Limb (tissue), 2 donors: ENCODE measurements around the gene SCN5A.

Source experiments
- DNase-seq, 2 donors: peaks; one replicate each; pipeline ENCODE4 v3.0.0-alpha.2; 2016; ENCODE audit errors: extremely low spot score in 2 of 2

SCN5A gene

DNA sequence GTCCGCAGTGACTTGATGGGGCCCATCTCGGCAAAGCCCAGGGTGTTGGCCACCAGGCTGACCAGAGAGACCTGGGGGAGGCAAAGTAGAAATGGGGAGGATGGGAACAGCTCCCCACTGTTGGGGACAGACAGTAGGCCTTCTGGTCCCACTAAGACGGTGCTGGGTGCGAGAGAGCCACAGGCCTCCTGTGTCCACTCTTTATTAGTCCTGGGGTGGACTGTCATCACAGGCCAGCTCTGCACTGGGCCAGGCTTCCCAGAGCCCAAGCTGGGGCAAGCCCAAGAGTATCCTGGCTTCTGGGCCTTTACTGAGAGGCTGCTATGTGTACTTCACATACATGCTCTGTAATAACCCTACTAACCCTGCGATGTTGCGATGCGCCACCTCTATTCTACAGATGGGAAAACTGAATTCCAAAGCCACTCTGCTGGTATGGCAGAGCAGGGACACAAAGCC lies 87.0 kb downstream of the SCN5A start:
- DNase-seq = no peak

DNA sequence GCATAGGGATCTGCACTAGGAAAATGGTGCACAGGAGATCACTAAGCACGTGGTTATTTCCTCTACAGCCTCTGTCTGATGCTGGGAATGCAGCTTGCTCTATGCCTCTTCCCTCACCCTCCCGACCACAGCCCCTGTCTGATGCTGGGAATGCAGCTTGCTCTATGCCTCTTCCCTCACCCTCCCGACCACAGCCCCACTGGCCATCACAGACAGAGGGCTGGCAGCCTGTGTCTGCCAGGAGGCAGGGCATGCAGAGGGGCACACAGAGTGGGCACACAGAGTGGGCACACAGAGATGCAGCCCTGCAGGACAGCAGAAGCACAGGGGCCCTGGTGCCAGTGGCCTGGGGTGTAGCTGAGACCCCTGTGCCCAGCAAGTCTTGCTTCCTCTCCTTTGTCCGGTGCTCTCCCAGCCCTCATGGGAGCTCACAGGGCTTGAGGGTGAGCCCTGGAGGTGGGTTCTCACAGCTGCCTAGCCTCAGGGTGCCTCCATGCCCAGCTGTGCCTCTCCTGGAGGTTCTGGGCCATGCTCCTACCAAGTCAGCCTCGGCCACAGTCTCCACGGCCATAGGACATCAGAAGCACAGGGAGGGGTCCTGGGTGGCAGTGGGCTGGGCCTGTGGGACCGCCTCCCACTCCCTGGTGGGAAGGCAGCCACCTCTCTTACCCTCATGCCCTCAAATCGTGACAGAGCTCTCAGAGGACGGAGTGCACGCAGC lies 87.6 kb downstream of the SCN5A start:
- DNase-seq = peak in 1 of 2 donors; percentile 16

DNA sequence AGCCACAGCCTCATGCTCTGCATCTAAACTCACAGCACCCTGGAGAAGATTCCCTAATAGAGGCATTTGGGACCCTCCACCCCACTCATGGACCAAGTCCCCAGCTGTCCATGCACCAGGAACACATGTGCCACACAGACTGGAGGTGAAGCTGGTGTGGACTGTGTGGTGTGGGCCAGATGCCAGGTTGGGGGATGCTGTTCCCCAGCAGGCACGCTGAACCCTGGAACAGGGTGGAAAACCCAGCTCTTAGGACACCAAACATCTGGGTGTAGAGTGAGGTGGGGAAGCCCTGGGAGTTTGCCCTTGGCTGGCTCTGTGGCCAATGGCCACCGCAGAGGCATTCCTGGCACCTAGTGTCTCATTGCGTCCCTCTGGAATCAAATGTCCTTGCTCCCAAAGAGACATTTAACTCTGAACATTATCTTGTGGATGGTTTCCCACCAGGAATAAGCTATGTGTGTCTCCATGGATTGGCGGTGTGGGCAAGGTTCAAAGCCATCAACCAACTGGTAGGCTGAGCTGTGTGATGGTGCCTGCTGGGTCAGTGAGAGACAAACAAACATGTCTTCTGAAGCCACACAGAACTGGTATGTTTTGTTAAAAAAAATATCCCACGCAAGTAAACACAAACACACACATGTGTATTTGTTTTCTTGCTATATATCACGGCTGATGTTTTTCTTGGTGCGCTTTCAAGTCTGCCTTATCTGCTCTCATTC lies 88.3 kb downstream of the SCN5A start:
- peak in 1 of 2 donors; percentile 14 for DNase-seq

DNA sequence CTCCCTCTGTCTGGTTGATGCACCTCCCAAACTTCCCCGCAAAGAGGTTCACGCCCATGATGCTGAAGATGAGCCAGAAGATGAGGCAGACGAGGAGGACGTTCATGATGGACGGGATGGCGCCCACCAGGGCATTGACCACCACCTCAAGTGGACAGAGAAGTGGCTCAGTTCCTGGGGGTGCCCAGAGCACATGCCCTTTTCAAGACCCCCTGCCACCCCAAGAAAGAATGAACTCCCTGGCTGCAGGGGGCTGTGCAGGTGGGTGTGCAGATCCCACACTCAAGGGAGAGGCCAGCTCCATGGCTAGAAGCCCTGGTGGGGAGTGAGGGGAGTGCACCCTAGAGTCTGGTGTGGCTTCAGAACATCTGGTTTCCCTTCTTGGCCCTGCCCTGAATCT lies 89.2 kb downstream of the SCN5A start:
- no peak for DNase-seq

DNA sequence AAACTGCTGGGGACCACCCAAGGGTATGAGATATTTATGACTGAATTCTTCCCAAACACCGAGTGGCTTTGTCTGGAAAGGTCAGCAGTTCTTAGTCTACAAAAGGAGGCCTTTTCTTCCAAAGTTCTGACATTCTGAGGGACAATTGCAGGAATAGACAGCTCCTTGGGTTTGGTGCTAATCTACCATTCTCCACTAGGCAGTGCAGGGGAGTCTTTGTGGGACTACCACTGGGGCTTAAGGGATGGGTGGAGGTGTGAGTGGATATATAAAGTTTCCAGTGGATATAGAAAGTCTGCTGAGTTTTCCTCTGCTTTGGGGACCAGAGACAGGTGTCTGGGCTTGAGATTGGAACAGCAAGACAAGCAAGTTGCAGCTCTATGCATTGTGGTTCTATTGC lies 90.6 kb downstream of the SCN5A start:
- peak in 1 of 2 donors; percentile 4 for DNase-seq

DNA sequence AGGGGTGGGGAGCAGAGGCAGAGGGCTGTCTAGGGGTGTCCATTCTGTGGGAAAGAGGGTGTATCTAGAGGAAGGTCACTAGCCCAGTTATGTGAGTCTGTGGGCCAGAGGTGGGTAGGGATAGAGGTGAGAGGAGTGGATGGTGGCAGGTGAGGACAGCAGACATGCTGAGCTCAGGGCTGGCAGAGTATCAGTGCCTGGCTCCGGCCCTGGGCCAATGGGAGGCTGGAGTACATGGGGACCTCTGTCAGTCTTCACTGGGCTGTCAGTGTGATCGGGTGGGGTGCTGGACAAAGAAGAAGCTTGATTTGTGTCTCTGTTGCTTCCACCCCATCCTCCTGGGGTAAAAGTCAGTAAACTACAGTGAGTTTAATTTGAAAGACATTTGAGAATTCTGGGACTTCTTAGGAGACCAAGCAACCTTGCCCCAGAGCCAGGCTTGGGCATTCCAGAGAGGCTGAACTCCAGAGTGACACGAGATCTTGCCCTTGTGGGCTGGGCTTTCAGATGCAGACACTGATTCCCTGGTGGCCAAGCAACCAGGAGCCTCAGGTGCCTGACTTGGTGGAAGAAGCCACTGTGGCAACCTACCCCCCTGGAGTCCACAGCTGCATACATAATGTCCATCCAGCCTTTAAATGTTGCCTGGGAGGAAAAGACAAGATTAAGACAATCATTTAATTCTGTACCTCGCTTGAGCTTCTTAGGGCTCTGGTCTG lies 92.7 kb downstream of the SCN5A start:
- DNase-seq = peak in 1 of 2 donors; percentile 12

DNA sequence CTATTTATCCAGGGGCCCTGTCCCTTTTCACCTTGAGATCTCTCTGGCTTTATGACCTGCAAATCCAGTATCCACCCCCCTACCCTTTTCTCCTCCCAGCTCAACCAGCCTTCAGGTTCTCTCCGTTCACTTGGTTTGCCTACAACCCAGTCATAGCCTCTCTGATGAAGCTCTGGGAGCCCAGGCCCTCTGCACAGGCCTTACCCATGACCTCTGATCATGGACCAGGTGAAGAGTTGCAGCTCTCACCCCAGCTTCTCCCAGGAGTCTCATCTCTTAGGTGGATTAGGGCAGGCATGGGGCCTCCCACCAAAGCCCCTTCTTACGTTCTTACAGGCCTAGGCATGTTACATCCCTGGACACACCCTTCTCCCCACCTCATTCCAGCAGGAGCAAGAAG lies 93.6 kb downstream of the SCN5A start:
- no peak for DNase-seq

DNA sequence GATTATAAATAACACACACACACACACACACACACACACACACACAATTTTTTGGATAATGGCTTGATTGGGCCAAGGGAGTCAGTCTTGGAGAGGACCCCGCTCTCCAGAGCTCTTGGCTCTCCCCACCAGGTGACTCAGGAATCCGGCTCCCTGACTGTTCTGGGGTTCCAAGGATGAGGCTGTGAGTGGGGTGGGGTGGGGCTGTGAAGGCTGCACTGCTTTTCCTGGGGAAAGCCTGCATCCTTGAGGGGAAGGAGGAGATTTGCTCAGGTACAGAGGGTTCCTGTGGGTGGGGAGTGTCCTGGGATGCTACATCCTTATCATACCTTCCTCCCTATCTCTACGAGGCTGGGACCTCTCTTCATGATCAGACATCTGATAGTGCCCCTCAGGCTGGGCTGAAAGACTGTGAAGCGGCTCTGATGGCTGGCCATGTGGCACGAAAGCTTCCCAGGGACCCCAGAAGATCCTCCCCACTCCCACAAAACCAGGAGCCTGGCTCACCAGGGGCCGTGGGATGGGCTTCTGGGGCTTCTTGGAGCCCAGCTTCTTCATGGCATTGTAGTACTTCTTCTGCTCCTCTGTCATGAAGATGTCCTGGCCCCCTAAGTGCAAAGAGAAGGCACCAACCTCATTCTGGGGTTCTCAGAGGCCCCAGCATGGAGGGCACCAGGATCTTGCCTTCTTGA lies 94.2 kb downstream of the SCN5A start:
- DNase-seq = peak in 1 of 2 donors; percentile 14

DNA sequence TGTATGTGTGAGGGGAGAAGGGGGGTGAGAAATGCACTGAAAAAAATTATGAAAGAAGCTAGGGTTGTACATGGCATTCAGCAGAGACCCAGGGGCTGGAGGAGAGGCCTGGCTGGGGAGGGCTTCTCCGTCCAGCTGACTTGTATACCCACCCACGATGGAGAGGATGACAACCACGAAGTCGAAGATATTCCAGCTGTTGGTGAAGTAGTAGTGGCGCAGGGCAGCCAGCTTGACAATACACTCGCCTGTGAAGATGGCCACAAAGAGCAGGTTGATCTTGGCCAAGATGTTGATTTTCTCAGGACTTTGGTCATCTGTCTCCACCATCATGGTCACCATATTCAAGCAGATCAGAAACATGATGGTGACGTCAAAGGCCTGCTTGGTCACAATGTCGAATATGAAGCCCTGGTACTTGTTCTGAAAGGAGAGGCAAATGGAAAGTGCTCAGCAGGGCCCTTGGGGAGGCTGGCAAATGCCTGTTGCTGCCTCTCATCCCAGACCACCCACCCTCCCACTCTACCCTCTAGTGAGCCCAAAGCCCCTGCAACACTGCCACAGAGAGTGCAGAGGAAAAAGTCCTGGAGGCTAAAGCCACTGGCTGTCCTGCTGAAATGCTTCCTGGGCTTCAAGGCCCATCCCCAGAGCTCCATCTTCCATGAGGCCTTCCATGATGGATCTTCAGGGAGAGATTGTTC lies 95.2 kb downstream of the SCN5A start:
- peak in 1 of 2 donors; percentile 9 for DNase-seq

DNA sequence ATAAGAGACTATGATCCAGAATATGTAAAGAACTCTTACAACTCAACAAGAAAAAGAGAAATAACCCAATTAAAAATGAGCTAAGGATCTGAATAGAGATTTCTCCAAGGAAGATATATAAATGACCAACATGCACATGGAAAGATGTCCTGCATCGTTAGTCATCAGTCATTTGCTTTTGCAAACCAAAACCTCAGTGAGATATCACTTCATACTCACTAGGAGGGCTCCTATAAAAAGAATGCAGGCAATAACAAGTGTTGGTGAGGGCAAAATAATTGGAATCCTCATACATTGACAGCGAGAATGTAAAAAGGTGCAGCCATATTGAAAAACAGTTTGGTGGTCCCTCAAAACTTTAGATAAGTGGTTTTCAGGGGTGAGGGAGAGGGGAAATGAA lies 96.4 kb downstream of the SCN5A start:
- DNase-seq = no peak

DNA sequence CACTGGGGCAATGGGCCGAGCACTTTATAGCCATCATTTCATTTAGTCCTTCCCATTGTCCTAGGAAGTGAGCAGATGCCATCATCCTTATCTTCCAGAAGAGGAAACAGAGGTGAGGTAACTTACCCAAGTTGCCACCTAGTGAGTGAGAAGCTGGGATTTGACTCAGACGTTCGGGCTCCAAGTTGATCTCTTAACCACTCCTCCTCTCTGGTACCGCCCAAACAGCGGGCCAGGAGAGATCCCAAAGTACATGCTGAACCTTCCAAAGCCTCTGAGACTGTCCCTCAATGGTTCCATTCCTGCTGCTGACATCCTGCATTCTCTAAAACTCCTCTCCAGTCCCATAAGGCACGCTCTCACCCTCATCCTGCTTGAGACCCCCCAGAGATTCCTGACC lies 97.1 kb downstream of the SCN5A start:
- DNase-seq = peak in 1 of 2 donors; percentile 3

DNA sequence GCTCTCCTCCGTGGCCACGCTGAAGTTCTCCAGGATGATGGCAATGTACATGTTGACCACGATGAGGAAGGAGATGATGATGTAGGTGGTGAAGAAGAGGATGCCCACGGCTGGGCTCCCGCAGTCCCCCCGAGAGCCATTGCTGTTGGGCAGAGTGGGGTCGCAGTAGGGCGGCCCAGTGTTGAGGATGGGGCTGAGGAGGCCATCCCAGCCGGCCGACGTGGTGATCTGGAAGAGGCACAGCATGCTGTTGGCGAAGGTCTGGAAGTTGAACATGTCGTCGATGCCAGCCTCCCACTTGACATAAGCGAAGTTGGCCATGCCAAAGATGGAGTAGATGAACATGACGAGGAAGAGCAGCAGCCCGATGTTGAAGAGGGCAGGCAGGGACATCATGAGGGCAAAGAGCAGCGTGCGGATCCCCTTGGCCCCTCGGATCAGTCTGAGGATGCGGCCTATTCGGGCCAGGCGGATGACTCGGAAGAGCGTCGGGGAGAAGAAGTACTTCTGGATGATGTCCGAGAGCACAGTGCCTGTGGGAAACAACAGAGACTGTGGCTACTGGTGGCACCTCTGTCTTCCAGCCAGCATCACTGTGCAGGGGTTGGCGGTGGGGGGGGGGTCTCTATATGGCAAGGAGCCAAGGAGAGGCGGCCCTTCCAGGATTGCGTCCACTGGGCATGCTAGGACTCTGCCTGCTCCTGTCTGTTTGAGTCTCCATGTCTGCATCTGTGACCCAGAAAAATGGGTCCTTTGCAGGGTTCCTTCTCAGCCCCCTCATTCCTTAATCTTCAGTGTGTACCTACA lies 98.3 kb downstream of the SCN5A start:
- DNase-seq = peak in 1 of 2 donors; percentile 20

DNA sequence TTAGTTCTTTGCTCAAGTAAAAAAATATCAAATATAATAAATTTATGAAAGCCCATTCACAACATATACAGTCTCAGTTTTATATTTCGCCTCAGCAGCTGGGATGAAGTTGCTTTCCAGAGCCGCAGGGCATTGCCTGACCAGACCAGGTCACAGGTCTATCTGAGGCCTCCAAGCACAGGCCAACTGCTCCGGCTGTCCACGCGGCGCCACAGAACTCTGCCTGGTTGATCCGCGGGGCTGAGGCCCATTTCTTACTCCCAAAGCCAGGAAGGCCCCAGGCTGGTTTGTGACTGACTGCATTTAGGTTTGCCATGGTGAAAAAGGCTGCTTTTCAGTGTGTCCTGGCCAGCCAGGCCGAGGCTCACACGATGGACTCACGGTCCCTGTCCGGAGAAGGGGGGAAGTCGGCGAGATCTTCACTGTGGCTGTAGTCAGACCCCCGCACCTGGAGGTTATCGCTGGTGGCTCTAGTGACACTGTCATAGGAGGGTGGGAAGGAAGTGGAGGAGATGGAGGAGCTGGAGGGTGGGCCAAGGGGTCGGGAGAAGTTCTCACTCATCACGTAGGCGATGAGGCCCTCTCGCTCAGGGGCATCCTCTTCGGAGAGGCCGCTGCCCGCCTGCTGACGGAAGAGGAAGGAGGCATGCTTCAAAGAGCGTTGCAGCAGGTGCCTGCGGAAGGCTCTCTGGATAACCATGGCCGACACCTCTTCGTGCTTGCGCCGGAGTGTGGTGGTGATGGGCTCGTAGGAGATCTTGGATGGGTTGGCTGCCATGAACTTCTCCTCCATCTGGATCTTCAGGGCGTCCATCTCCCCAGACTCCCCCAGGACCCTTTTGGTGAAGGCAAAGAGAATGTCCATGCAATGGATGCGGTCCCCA lies 99.3 kb downstream of the SCN5A start:
- DNase-seq = no peak

DNA sequence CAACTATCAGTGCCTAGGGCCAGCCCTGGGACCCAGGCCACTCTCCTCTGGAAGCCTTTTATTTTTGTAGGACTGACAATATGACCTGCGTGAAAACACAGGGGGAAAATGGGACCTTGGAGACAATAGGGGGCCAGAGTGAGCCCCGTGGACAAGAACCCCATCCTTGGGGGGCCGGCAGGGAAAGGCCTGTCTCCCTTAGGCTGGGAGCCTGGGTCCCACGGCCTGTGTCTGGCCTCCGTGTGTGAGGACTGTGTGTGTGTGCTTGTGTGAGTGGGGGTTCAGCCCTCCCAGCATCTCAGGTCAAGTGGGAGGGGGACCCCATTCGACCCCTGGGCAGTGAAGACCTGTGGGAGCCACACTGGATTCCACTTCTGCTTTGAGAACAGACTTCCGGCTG lies 100.0 kb downstream of the SCN5A start:
- DNase-seq = no peak

DNA sequence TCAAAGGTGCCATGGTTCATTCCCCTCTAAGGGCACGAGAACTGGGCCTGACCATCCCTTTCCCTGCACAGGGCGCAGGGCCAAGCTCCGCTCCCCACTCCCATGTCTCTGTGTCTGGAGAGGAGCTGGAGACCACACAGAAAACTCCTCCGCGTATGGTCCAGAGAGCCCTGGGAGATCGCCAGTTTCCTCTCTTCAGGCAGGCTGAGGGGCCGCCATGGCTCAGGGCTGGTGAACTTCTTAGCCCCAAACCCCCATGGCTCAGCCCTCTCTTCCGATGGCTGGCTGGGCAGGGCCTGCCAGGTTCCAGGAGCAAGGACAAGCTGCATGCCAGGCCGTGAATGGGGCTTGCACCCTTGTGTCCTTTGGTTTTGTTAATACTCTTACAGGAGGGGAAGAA lies 100.4 kb downstream of the SCN5A start:
- no peak for DNase-seq

DNA sequence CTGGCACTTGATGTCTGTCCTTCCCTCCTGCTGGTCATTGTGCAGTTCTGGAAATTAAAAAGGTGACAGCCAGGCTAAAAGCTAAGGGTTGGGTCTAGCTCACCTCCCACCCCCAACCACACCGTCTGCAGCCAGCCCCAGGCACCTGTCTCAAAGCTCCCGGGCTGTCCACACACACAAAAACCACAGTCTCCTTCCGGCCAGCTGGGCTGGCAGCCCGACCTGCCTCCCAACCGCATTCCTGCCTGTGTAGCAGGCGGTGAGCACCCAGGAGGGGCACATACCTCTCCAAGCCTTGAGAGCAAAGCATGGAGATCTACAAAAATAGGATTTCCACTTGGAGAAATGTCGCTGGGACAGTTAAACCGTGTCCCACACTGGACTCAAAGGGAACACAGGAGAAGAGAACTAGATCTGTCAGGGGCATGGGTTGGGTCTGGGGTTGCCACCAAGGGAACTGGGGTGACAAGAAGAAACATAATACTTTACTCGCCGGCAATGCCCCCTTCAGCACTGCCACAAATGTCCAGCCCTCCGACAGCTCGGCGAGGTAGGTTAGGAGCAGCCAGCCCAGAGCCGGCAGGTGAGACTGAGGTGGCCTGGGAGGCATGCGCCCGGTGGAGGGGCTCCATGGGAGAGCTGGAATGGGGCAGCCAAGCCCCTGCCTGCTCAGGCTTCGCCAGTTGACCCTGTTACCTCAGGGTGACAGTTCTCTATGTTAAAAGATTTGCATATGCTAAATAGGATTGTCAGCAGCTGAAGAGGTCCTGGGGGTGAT lies 101.1 kb downstream of the SCN5A start:
- no peak for DNase-seq

DNA sequence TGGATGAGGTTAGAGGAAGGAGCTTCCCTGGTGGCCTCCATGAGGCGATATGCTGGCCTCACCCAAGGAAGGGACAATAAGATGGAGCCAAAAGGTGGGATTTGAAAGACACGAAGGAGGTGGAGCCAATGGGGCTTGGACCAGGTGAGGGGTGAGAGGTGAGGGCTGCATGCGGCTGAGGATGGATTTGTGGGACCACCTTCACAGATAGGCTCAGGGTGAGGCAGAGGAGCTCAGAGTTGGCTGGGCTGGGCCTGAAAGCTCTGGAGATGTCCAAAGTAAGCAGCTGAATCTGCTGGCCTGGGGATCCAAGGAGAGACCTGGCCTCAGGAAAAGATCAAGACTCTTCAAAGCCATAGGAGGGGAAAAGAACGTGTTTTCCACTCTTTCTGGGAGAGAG lies 103.5 kb downstream of the SCN5A start:
- DNase-seq = peak in 1 of 2 donors; percentile 8

DNA sequence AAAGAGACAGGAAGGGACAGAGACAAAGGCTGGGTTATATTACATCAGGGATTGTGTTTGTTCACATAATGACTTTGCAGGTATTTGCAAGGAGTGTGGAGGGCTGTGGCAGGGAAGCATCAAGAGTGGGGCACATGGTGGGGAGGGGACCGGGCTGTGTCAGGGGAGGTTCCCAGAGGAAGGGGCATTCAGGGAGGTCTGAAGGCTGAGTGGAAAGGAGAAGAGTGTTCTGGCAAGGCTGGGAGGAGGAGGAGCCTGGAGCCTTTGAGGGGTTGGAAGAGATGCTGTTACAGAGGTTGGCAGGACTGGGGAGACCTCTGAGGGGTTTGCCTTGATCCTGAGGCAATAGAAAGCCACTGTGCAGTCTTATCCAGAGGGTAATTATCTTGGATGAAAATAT lies 103.9 kb downstream of the SCN5A start:
- peak in 1 of 2 donors; percentile 10 for DNase-seq
